Liver (tissue), 3 donors: ENCODE measurements around the gene NPAS4.

Experiments
- EGR1 ChIP-seq, 2 donors: IDR thresholded peaks; 2 replicates each; pipeline ENCODE4 v1.6.1; 2016 to 2018; ENCODE audit warnings: antibody characterized with exemption in 2 of 2, low read depth in 2 of 2
- FOXA1 ChIP-seq: IDR thresholded peaks from 2 replicates; pipeline ENCODE4 v1.6.1; 2016; ENCODE audit warnings: antibody characterized with exemption
- GABPA ChIP-seq, 2 donors: IDR thresholded peaks in 1 of 2; conservative IDR thresholded peaks in 1 of 2; 2 replicates each; pipeline ENCODE4 v1.6.1; 2016; ENCODE audit warnings: antibody characterized with exemption in 2 of 2, mild to moderate bottlenecking in 1 of 2, moderate library complexity in 1 of 2
- RAD21 ChIP-seq, 2 donors: IDR thresholded peaks; 2 replicates each; pipeline ENCODE4 v1.6.1; 2016; ENCODE audit warnings: antibody characterized with exemption in 2 of 2, mild to moderate bottlenecking in 2 of 2
- TAF1 ChIP-seq: conservative IDR thresholded peaks from 2 replicates; pipeline ENCODE4 v1.6.1; 2016; ENCODE audit warnings: antibody characterized with exemption, mild to moderate bottlenecking
- YY1 ChIP-seq: IDR thresholded peaks from 2 replicates; pipeline ENCODE4 v1.6.1; 2016; ENCODE audit warnings: antibody characterized with exemption, mild to moderate bottlenecking
- TF ChIP-seq, protein P1 (sequence below): IDR thresholded peaks from 2 replicates; pipeline ENCODE4 v1.6.1; 2016; ENCODE audit warnings: antibody characterized with exemption
- TF ChIP-seq, protein P2 (sequence below): IDR thresholded peaks from 2 replicates; pipeline ENCODE4 v1.6.1; 2016; ENCODE audit warnings: antibody characterized with exemption, mild to moderate bottlenecking
- TF ChIP-seq, protein P3 (sequence below): fragments of 150-350 bp; IDR thresholded peaks from 2 replicates; pipeline ENCODE4 v1.5.1; 2017; ENCODE audit warnings: improper control_type of control experiment, low read depth, low read length; ENCODE audit not compliant: missing input control
- donor health status: healthy.
- donor health status: healthy.

DNA sequence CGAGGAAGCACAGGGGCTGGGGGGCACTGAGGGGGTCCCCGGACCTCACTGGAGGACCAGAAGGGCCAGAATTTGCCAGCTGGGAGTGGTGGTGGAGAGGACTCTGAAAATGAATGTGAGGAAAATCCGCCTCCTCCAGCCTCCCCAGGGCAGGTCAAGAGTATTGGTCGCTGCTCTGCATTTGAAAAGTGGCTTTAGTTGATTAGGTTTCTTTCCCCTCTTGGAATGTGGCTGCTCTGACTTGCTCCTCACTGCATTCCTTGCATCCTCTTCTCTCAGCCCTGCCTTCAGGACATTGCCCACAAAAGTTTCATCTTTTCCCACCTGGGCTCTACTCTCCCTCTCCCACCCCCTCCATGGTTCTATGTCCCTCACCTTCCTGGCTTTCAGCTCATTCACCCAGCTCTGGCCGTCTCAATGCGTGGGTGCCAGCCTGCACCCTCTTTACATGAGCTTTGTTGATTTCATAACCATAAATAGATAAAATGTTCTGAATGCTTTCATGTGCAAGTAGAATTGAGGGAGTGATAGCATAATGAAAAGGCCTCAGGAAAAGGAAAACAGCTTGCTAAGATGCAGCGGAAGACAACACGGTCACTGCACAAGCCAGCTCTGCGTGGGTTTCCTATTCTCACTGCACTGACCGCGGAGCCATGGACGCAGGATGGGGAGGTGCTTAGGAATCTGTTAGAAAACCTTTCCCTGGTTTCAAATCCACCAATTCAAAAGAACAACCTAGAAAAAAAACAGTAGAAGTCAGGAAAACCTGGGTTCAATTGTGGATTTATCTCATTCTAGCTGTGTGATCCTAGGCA lies 6.5 kb upstream of the NPAS4 start:
- TF ChIP-seq, protein P1, sequence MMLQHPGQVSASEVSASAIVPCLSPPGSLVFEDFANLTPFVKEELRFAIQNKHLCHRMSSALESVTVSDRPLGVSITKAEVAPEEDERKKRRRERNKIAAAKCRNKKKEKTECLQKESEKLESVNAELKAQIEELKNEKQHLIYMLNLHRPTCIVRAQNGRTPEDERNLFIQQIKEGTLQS: no peak
- TF ChIP-seq, protein P2, sequence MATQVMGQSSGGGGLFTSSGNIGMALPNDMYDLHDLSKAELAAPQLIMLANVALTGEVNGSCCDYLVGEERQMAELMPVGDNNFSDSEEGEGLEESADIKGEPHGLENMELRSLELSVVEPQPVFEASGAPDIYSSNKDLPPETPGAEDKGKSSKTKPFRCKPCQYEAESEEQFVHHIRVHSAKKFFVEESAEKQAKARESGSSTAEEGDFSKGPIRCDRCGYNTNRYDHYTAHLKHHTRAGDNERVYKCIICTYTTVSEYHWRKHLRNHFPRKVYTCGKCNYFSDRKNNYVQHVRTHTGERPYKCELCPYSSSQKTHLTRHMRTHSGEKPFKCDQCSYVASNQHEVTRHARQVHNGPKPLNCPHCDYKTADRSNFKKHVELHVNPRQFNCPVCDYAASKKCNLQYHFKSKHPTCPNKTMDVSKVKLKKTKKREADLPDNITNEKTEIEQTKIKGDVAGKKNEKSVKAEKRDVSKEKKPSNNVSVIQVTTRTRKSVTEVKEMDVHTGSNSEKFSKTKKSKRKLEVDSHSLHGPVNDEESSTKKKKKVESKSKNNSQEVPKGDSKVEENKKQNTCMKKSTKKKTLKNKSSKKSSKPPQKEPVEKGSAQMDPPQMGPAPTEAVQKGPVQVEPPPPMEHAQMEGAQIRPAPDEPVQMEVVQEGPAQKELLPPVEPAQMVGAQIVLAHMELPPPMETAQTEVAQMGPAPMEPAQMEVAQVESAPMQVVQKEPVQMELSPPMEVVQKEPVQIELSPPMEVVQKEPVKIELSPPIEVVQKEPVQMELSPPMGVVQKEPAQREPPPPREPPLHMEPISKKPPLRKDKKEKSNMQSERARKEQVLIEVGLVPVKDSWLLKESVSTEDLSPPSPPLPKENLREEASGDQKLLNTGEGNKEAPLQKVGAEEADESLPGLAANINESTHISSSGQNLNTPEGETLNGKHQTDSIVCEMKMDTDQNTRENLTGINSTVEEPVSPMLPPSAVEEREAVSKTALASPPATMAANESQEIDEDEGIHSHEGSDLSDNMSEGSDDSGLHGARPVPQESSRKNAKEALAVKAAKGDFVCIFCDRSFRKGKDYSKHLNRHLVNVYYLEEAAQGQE: no peak
- TF ChIP-seq, protein P3, sequence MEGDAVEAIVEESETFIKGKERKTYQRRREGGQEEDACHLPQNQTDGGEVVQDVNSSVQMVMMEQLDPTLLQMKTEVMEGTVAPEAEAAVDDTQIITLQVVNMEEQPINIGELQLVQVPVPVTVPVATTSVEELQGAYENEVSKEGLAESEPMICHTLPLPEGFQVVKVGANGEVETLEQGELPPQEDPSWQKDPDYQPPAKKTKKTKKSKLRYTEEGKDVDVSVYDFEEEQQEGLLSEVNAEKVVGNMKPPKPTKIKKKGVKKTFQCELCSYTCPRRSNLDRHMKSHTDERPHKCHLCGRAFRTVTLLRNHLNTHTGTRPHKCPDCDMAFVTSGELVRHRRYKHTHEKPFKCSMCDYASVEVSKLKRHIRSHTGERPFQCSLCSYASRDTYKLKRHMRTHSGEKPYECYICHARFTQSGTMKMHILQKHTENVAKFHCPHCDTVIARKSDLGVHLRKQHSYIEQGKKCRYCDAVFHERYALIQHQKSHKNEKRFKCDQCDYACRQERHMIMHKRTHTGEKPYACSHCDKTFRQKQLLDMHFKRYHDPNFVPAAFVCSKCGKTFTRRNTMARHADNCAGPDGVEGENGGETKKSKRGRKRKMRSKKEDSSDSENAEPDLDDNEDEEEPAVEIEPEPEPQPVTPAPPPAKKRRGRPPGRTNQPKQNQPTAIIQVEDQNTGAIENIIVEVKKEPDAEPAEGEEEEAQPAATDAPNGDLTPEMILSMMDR: no peak
- TF ChIP-seq EGR1 (IDR thresholded peaks at IDR 0.05; ENCODE audit: low read depth in 2 of 2) (no peak), RAD21 (IDR thresholded peaks at IDR 0.05) (no peak), YY1 (no peak), FOXA1 (no peak), GABPA (IDR thresholded peaks at IDR 0.05 in 1 of 2, conservative IDR thresholded peaks at IDR 0.05 in 1 of 2) (no peak), TAF1 (no peak)
